ENCODE data around the gene C16orf90.

Gene C16orf90, protein sequence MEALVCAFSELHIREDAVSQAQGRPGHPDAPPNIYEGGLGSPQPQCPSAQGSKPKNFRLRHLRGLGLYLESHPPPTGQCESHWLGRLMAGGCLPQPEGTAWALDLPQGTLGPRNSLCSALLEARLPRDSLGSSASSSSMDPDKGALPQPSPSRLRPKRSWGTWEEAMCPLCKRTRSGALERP

DNA sequence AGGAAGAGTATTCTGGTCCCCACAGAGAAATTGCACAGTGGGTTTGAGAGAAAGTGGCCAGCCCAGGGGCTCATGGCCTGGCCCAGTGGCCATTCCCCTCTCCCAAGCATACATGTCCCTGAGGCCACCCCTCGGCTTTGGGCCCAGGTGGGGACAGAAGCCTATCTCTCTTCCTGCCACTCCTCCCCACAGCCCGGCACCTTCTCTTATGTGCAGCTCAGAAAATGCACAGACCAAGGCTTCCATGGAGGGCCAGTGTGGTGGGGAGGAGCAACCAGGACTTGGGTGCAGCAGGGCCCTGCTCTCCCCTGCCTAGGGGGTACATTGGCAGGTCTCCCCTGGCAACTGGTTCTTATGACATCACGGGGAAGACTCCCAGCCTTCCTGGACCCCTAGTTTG is at the start of gene C16orf90:
Gene C16orf90, minus strand, starts transcription at position 314 of the 400 bp plus-strand sequence. Its CDS starts 68 bp downstream, at position 246.
- DNase-seq: no peak

DNA sequence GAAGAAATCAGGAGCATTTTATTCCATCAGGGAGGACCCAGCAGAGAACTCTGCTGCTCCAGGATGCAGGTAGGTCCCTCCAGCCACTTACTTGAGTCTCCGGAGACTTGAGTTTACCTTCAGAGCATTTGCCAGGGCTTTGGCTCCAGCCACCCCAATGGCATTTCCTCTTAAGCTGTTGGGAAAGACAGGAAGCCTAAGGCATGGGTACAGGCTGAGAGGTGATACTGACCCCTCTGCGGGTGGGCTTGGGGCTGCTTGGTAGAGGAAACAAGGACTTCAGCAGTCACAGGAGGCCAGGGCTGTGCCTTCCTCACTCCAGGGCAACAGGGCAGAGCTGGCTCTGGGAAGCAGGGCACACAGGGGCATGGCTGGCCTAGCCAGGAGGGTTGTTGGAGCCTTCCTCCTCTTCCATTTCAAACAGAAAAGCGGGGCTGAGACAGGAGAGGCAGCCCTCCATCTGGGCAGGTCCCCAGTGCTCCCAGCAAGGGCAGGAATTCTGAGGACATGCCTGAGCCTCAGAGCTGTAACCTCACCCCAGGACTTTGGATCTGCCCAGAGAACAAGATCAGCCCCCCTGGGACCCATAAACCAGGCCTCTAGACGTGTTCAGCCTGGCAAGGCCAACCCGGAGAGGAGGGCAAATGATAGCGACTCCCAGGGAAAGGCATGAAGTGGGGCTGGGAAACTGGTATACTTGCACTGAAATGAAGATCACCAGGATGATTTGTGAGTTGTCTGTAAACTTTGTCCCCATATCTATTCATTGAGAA is 47.5 kb upstream of the C16orf90 start:
- no peak for DNase-seq

DNA sequence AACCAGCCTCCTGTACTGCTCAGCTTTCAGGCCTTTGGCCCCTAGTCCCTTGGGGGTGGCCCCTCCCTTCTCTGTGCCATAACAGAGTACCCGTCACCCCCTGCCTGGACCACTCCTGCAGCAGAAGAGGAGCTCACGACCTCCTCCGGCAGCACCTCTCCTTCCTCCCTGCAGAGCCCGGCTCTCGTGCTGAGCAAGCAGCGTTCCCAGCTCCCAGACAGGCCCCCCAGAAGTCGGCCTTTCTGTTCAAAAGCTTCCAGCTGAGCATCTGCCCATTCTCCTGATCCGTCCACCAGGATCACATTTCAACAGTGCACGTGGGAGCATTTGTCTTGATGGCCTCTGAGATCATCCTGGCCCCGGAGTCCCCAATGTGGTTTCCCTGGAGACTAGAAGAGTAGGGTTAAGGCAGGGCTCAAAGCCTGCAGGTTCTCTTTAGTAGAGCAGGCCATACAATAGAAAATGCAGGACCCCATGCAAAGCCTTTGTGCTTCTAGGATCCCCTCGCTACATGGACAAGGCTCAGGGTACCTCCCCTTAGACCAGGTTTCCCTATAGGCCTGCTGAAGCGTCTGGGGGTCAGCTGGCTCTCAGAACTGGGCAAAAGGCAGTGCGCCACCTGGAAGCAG is 46.4 kb upstream of the C16orf90 start:
- no peak for DNase-seq

DNA sequence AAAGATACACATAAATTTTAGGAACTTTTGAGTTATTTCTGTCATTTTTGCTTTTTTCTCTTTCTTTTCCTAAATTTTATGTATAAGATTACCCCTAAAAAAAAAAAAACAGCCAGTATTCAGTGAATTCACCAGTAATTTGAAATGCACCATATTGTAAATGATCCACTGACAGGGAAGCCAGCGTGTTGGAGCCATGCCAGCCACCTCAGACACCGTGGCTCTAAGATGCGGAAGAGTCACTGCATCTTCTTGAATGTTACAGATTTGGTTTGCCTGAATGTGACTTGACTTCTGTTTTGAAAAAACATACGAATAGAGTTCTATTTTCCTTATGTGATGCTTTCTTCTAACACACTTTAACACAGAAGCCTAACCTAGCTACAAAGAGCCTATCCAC is 42.9 kb upstream of the C16orf90 start:
- DNase-seq: no peak

DNA sequence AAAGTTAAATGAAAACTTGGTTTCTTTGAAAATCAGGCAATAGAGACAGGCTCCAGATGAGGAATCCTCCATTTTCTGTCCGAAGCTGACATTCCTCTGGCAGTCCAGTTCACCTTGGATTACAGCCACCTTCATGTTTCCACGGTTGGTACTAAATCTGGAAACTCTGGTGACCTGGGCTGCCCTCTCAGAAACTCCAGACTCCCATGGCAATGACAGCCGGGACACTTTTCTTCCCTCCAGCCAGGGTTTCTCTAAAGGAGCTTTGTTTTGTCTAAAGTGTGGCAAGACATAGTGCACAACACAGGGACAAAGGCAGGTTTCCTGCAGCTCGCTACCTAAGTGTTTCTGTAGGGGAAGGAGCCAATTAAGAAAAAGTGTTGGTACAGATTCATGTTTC is 41.6 kb upstream of the C16orf90 start:
- DNase-seq: no peak

DNA sequence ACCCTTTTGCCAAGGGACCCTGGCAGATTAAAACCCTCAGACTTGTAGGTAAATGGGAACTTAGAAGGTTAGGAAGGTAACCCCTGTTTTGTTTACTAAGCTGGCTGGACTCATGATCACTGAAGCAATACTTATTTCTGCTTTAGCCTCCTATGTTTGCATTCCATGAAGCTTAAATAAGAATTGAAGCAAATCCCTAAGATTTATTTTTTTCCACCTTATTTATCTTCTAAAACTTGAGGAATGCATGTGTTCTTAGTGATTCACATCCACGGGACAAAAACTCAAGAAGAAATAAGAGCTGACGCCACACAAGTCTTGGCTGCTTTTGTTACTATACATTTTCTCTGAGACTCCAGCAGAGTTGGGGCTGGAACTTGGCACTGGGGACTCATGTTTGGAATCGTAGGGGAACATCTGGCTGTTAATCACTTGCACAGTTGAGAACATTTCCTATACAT is 41.0 kb upstream of the C16orf90 start:
- DNase-seq: no peak

DNA sequence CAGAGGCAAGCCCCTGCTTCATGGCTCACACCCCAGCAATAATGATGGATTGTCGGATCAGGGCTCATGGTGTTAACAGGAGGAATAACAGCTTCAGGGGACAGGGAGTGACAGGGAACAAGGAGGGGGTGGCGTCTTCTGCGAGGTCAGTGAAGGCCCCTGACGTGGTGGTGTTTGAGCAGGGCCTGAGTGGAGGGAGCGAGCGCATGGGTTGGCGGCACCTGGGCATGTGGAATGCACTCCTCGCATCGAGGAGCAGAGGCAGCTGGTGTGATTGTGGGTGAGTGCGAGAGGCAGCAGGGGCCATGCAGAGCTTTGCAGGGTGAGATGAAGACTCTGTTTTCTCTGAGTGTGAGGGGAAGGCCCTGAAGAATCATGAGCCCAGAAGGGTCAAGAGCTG is 38.8 kb upstream of the C16orf90 start:
- no peak for DNase-seq

DNA sequence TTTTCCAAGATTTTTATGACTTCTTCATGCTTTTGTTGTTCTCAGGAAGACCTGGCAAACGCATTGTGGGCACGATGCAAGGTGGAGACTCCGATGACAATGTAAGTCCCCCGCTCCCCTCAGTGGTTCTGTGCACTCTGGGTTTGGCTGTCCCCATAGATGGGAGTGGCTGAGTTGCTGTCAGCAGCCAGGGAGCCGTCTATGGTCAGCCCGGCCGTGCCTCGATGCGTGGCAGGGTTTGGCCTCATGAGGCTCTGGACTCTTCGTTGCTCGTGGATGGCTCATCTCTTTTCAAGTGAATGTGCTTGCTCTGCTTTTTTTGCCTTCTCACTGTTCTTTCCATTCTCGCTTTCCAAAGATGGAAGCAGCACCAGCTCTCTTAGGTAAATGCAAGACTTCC is 37.5 kb upstream of the C16orf90 start:
- no peak for DNase-seq

DNA sequence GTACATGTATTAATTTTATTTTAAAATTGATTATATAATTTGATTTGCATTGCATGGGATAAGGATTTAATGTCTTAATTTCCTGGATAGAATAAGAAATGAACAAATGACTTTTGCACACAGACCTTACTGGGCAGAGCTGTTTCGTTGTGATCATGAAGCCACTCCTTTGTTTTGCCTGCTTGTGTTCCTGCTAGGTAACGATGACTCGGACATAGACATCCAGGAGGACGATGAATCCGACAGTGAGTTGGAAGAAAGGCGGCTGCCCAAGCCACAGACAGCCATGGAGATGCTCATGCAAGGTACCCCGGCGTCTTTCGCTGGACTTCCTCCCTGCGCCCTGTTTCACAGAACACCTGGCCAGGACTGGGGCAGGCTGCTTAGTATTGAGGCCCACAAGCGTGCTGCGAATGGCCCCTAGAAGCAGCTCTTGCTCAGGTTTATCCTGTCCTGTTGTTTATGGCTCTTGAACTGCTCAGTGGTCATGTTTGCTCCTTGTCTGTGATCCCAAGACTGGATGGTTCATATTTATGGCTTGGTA is 35.2 kb upstream of the C16orf90 start:
- DNase-seq: no peak

DNA sequence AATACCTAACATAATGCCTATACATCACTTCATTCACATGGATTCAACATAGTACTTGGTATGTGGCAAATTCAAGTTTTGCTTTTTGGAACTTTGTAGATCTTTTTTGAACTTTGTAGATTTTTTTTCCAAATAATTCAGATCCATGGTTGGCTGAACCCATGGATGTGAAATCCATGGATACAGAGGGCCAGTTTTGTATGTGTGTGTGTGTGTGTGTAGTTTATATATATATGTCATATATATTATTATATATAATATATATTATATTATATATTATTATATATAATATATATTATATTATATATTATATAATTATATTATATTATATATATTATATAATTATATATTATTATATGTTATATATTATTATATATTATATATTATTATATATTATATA is 33.9 kb upstream of the C16orf90 start:
- DNase-seq: no peak

DNA sequence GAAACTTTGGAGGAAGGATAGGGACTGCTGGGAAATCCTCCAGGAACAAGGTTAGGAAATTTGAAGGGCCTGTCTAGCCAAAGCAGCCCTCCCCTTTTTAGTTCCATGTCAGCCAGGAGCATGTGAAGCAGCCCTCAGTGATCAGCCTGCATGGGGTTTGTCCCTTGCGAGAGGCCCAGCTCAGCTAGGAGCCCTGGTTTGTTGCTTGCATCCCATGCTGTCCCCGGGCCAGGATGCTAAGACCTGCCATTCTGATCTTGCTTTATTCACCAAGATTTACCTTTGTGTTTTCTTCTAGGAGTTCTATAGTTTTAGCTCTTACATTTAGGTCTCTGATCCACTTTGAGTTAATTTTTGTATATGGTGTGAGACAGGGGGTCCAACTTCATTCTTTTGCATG is 33.1 kb upstream of the C16orf90 start:
- no peak for DNase-seq

DNA sequence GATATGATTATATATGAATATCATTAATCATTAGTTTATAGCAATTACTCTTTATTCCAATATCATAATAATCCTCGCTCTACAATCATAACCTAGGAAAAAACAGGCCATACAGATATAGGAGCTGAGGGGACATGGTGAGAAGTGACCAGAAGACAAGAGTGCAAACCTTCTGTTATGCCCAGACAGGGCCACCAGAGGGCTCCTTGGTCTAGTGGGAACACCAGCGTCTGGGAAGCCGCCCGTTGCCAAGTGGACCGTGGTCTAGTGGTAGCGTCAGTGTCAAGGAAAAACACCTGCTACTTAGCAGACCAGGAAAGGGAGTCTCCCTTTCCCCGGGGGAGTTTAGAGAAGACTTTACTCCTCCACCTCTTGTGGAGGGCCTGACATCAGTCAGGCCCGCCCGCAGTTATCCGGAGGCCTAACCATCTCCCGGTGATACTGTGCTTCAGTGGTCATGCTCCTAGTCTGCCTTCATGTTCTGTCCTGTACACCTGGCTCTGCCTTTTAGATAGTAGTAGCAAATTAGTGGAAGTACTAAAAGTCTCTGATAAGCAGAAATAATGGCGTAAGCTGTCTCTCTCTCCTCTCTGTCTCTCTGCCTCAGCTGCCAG is 32.0 kb upstream of the C16orf90 start:
- DNase-seq: peak; percentile 72 to 73

DNA sequence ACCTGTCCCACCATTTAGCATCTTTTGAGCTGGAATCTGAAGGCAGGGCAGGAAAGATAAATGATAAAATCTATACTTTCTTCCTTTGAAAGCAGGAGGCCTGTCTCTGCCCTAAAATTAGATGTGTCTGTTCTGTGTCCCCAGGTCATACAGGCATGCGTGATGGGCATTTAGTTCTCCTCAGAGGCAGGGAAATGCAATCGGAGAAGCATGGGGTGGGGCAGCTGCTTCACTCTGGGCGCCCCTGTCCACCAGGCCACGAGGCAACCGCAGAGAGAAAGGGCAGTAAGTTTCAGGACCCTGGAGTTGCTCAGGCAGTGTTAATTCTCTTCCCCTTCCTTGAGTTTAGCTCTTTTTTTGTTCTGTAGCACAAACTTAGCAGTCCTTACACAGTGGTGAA is 30.7 kb upstream of the C16orf90 start:
- DNase-seq: no peak

DNA sequence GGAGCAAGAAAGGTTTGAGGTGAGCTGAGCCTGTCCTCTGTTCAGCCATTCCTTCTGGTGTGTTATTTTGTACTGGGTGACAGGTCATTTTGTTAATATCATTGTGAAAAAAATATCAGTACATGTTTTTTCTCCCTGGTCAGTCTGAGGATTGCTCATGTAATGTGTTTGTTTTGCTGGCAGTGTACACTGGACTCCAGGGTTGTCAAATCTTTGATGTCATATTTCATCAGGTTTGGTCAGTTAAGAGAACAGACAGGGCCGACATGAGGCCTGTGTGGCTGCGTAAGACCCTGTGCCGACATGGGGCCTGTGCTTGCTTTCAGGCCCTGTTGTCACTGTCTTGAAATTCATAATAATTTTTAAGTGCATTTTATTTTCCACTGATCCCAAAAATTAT is 28.0 kb upstream of the C16orf90 start:
- no peak for DNase-seq

DNA sequence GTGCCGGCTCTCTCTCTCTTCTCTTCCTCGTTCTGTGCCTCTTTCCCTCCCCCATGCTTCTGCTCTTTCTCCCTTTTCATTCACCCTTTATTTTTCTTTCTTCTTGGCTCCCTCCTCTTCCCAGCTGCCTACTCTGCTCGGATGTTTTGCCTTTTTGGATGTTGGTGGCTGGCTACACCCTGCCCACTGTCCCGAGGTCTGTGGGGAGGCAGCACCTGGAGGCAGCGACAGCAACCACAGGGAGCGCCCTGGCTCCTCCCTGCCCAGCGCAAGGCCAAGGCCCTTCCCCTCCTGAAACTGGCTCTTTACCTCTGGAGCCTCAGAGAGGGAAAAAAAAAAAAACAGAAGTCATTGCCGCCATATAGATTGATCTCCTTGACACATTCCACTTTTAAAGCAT is 25.6 kb upstream of the C16orf90 start:
- no peak for DNase-seq

DNA sequence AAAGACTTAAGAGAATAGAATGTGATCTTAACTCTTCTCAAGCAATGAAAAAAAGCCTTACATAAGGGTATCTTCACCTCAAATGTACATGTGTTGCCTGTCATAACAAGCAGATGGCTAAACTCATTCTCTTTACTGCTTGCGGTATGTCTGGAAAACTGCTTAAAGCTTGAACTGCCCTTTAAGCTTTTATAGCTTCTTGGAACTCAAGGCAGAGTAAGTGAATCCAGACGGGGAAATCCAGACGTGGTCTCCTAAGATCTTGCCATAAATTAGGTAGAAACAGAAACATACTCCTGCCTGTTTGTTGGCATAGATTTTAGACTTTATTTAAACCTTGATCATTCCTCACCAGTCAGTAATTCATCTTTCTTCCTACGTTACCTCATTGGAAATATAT is 25.1 kb upstream of the C16orf90 start:
- DNase-seq: no peak

DNA sequence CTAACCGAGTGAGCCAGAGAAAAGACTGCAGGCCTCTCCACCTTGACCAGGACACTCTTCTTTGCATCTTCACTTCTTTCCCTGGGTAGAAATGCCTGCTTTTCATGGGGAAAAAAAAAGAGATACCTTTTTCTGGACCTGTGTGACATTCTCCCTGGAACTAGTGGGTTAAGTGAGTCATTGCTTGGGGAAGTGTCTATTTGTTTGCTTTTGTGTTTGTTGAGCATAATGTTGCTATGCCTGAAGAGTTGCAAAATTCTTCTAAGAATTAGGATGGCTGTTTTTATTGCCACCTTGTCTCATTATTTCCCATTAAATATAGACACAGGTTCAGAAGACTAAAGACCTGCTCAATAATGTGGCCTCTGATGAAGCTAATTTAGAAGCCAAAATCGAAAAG is 24.3 kb upstream of the C16orf90 start:
- no peak for DNase-seq

DNA sequence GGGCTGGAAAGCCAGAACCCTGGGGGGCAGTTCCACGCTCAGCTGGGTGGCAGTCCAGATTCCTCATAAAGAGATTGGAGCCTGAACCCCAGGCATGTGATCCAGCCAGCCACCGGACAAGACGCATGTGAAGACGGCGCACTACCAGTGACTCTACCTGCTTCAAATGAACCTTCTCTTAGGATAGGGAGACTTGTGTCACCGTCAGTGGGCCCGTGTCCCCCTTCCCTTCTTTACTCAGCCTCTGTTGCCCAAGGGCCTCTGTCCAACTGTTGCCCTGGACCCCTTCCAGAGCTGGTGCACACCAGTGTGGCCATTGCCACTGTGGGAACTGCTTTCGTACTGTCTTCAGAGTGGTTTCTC is 23.7 kb upstream of the C16orf90 start:
- no peak for DNase-seq

DNA sequence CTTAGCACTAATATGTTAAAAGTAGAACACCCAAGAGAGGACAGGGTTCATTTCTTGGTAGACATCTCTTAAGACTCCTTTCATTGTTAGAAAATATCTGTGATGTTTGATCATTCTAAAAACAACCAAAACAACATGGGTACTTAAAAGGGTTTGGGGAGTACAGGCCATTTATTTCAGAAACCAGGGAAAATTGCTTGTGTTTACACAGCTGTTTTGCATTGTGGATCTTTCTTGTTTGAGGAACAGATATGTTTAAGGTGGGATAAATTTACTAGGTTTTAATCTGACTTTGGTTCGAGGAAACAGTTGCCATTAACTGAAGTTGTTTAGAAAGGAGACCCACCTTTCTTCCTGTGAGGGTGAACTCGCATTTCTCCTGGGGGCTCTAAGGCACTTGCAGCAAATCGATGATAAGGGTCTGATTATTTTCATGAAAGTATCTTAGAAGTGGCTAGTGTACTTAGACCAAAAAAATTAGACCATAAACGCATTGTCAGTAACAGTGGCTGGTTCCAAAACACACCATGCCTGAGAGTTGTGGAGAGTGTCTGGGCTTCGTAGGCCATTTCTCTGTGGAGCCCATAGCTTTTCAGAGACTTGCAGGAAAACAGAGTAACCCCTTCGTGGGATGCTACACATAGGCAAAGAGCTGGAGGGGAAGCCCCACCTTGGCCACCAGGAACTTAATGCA is 23.1 kb upstream of the C16orf90 start:
- DNase-seq: no peak

DNA sequence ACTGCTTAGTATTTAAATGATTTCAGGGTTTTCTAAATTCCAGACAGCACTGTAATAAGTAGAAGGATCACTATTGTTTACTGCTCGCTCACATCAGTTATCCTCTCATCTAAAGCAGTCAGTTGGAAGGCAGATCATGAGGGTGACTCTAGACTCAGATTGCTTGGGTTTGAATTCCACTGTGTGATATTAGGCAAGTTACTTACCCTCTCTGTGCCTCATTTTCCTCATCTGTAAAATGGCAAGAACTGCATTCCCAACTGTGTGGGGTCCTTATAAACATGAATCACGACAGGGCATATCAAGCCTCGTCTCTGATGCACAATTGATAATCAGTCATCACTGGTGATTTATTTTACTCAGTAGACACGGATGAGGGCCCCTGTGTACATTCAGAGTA is 20.6 kb upstream of the C16orf90 start:
- no peak for DNase-seq

DNA sequence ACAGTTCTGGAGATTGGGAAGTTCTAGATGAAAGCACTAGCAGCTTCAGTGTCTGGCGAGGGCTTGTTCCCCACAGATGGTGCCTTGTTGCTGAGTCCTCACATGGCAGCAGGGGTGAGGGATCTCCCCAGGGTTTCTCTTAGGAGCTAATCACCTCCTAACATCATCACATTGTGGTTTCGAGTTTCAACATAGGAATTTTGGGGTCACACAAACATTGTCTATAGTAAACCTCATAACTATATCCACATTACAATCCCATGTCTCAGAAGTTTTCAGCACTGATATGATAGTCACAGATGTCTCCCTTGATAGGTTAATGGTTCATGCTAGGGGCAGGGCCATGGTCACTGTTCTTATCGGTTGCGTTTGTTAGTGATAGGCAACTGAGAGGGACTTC is 19.3 kb upstream of the C16orf90 start:
- no peak for DNase-seq

DNA sequence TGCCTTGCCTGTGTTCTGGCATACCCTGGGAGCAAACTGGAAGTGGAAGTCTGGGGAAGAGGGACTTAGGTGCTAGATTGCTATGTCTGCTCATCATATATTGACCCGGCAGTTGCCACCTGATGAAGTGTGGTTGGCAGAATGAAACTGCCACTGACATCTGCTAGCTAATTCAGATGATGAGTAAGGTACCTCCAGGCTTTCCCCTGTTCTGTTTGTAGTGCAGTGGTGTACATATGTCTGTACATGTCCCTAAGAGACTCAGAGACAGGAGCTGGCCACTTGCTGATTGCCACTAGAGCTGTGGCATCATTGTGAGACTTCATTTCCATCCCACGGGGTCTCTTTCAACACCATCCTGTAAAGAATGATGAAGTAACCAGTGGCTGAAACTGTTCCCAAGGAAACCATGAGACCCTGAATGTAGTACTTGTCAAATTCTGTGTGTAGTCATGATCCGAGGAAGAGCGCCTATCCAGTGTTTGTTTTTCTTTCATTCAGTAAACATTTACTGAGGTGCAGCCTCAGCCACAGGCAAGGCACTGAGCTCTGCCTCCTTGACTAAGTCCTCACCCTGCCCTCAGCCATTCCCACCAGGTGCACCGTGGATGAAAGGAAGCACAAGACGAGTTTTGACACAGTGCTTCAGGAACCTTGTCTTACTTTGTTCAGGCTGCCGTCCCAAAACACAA is 18.7 kb upstream of the C16orf90 start:
- DNase-seq: no peak

Data from activated T-cell treated with anti-CD3 and anti-CD28 coated beads, Interleukin-2, amount 50 U/mL, for 48 hours (primary cell).